Liver (tissue), 9 donors: ENCODE results near the gene SHISAL1. TPM values are rescaled to one million over a fixed set of nuclear protein-coding genes. Genes with fewer than 3 reads are reported as not detected.

ENCODE experiments used
- DNase-seq: peaks from one replicate; pipeline ENCODE4 v3.0.0-alpha.2; 2017; ENCODE audit warnings: low spot score
- H3K27ac ChIP-seq, 2 donors: one replicate each; pipeline ENCODE4 v1.7.0; 2013; ENCODE audit warnings: inconsistent platforms in 2 of 2, low read length in 2 of 2, control low read depth in 1 of 2, low read depth in 1 of 2, mild to moderate bottlenecking in 1 of 2
- H3K27me3 ChIP-seq, 4 donors: one replicate each; pipeline versions ENCODE4 v1.6.1 to v1.7.0; 2013; ENCODE audit warnings: low read length in 3 of 4, inconsistent platforms in 1 of 4, mild to moderate bottlenecking in 1 of 4, moderate library complexity in 1 of 4; ENCODE audit not compliant: control insufficient read depth in 4 of 4, insufficient read depth in 4 of 4
- H3K36me3 ChIP-seq, 4 donors: one replicate each; pipeline versions ENCODE4 v1.6.1 to v1.7.0; 2013; ENCODE audit warnings: low read length in 3 of 4, mild to moderate bottlenecking in 3 of 4, low read depth in 1 of 4, moderate library complexity in 1 of 4; ENCODE audit not compliant: control insufficient read depth in 4 of 4, insufficient read depth in 3 of 4
- H3K4me1 ChIP-seq, 4 donors: one replicate each; pipeline versions ENCODE4 v1.6.1 to v1.7.0; 2013; ENCODE audit warnings: low read length in 3 of 4, mild to moderate bottlenecking in 3 of 4, moderate library complexity in 1 of 4; ENCODE audit not compliant: control insufficient read depth in 4 of 4, insufficient read depth in 4 of 4
- H3K4me3 ChIP-seq, 3 donors: one replicate each; pipeline versions ENCODE4 v1.6.1 to v1.7.0; 2013; ENCODE audit warnings: low read length in 3 of 3, control low read depth in 1 of 3, low read depth in 1 of 3, mild to moderate bottlenecking in 1 of 3
- H3K9ac ChIP-seq, 2 donors: one replicate each; pipeline ENCODE4 v1.7.0; 2013; ENCODE audit warnings: low read length in 2 of 2, mild to moderate bottlenecking in 2 of 2, moderate library complexity in 2 of 2, control low read depth in 1 of 2, low read depth in 1 of 2
- H3K9me3 ChIP-seq, 4 donors: one replicate each; pipeline versions ENCODE4 v1.6.1 to v1.7.0; 2013; ENCODE audit warnings: low read length in 3 of 4; ENCODE audit not compliant: control insufficient read depth in 4 of 4
- EGR1 ChIP-seq, 2 donors: IDR thresholded peaks; 2 replicates each; pipeline ENCODE4 v1.6.1; 2016 to 2018; ENCODE audit warnings: antibody characterized with exemption in 2 of 2, low read depth in 2 of 2
- FOXA1 ChIP-seq: IDR thresholded peaks from 2 replicates; pipeline ENCODE4 v1.6.1; 2016; ENCODE audit warnings: antibody characterized with exemption
- FOXA2 ChIP-seq: IDR thresholded peaks from 2 replicates; pipeline ENCODE4 v1.6.1; 2016; ENCODE audit warnings: antibody characterized with exemption
- GABPA ChIP-seq, 2 donors: IDR thresholded peaks in 1 of 2; conservative IDR thresholded peaks in 1 of 2; 2 replicates each; pipeline ENCODE4 v1.6.1; 2016; ENCODE audit warnings: antibody characterized with exemption in 2 of 2, mild to moderate bottlenecking in 1 of 2, moderate library complexity in 1 of 2
- HNF4A ChIP-seq, 2 donors: conservative IDR thresholded peaks; 2 replicates each; pipeline ENCODE4 v1.6.1; 2016; ENCODE audit warnings: antibody characterized with exemption in 2 of 2, mild to moderate bottlenecking in 2 of 2
- HNF4G ChIP-seq: IDR thresholded peaks from 2 replicates; pipeline ENCODE4 v1.6.1; 2016; ENCODE audit warnings: antibody characterized with exemption
- JUND ChIP-seq, 2 donors: IDR thresholded peaks; 2 replicates each; pipeline ENCODE4 v1.6.1; 2016; ENCODE audit warnings: antibody characterized with exemption in 2 of 2
- MAX ChIP-seq: IDR thresholded peaks from 2 replicates; pipeline ENCODE4 v1.6.1; 2016; ENCODE audit warnings: antibody characterized with exemption
- NR2F2 ChIP-seq: IDR thresholded peaks from 2 replicates; pipeline ENCODE4 v1.6.1; 2016; ENCODE audit warnings: antibody characterized with exemption
- RAD21 ChIP-seq, 2 donors: IDR thresholded peaks; 2 replicates each; pipeline ENCODE4 v1.6.1; 2016; ENCODE audit warnings: antibody characterized with exemption in 2 of 2, mild to moderate bottlenecking in 2 of 2
- REST ChIP-seq: IDR thresholded peaks from 2 replicates; pipeline ENCODE4 v1.6.1; 2016; ENCODE audit warnings: antibody characterized with exemption, mild to moderate bottlenecking
- RXRA ChIP-seq, 2 donors: IDR thresholded peaks; 2 replicates each; pipeline ENCODE4 v1.6.1; 2017 to 2018; ENCODE audit warnings: antibody characterized with exemption in 2 of 2, mild to moderate bottlenecking in 1 of 2
- SP1 ChIP-seq: IDR thresholded peaks from 2 replicates; pipeline ENCODE4 v1.6.1; 2018; ENCODE audit warnings: antibody characterized with exemption, mild to moderate bottlenecking
- TAF1 ChIP-seq: conservative IDR thresholded peaks from 2 replicates; pipeline ENCODE4 v1.6.1; 2016; ENCODE audit warnings: antibody characterized with exemption, mild to moderate bottlenecking
- YY1 ChIP-seq: IDR thresholded peaks from 2 replicates; pipeline ENCODE4 v1.6.1; 2016; ENCODE audit warnings: antibody characterized with exemption, mild to moderate bottlenecking
- WGBS: extraction: QIAGEN DNeasy Blood & Tissue Kit; methylation state at CpG from one replicate; pipeline ENCODE4 v1.1.7; 2013; 5-methylcytosine and 5-hydroxymethylcytosine counted together
- polyA plus RNA-seq, 2 donors: library from polyadenylated mRNA; stranded (reverse) in 1 of 2; unstranded in 1 of 2; fragments of 200-250 nt in 1 of 2; fragments of >200 nt in 1 of 2; fragmentation: Nextera tagmentation in 1 of 2; extraction: Ambion mirVana in 1 of 2; gene quantifications; one replicate each; pipeline versions ENCODE4 v1.2.1 to v1.2.3, GENCODE V29; 2013 to 2015
- total RNA-seq, 2 donors: library from RNA; depleted of rRNA; stranded (reverse); fragments of >200 nt; gene quantifications; one replicate each; pipeline ENCODE4 v1.2.3, GENCODE V29; 2014
- TF ChIP-seq, protein P1 (sequence below): IDR thresholded peaks from 2 replicates; pipeline ENCODE4 v1.6.1; 2016; ENCODE audit warnings: antibody characterized with exemption
- TF ChIP-seq, protein P2 (sequence below): fragments of 150-350 bp; IDR thresholded peaks from 2 replicates; pipeline ENCODE4 v1.5.1; 2017; ENCODE audit warnings: improper control_type of control experiment, low read depth, low read length; ENCODE audit not compliant: missing input control
- TF ChIP-seq, protein P3 (sequence below): IDR thresholded peaks from 2 replicates; pipeline ENCODE4 v1.6.1; 2016; ENCODE audit warnings: antibody characterized with exemption
- donor health status: healthy.
- donor health status: healthy.
- donor health status: healthy.
- donor health status: healthy.
- donor health status: healthy.

SHISAL1 gene
- total and polyA plus RNA-seq, 4 donors = 0.07 to 0.17 (median 0.13) TPM

- Histone ChIP-seq H3K27ac (no peak overlapping the region), H3K9me3 (no peaks in the 10 kb centered on the region), H3K4me1 (no peaks in the 10 kb centered on the region), H3K9ac (no peak overlapping the region), H3K27me3 (peaks cover 0 to 3% (median 0%) of the 10 kb centered on the region in 4 donors), H3K4me3 (no peak overlapping the region), H3K36me3 (no peaks in the 10 kb centered on the region)
- 90% methylated on average over 19 of the region's 19 CpGs for WGBS
- DNase-seq = no peak
- no peak for TF ChIP-seq FOXA1
- no peak for TF ChIP-seq NR2F2
- TF ChIP-seq REST = no peak
- no peak for TF ChIP-seq TAF1
- no peak for TF ChIP-seq HNF4A (conservative IDR thresholded peaks at IDR 0.05)
- TF ChIP-seq, protein P1, sequence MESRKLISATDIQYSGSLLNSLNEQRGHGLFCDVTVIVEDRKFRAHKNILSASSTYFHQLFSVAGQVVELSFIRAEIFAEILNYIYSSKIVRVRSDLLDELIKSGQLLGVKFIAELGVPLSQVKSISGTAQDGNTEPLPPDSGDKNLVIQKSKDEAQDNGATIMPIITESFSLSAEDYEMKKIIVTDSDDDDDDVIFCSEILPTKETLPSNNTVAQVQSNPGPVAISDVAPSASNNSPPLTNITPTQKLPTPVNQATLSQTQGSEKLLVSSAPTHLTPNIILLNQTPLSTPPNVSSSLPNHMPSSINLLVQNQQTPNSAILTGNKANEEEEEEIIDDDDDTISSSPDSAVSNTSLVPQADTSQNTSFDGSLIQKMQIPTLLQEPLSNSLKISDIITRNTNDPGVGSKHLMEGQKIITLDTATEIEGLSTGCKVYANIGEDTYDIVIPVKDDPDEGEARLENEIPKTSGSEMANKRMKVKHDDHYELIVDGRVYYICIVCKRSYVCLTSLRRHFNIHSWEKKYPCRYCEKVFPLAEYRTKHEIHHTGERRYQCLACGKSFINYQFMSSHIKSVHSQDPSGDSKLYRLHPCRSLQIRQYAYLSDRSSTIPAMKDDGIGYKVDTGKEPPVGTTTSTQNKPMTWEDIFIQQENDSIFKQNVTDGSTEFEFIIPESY = no peak
- no peak for TF ChIP-seq RXRA (IDR thresholded peaks at IDR 0.05)
- TF ChIP-seq, protein P2, sequence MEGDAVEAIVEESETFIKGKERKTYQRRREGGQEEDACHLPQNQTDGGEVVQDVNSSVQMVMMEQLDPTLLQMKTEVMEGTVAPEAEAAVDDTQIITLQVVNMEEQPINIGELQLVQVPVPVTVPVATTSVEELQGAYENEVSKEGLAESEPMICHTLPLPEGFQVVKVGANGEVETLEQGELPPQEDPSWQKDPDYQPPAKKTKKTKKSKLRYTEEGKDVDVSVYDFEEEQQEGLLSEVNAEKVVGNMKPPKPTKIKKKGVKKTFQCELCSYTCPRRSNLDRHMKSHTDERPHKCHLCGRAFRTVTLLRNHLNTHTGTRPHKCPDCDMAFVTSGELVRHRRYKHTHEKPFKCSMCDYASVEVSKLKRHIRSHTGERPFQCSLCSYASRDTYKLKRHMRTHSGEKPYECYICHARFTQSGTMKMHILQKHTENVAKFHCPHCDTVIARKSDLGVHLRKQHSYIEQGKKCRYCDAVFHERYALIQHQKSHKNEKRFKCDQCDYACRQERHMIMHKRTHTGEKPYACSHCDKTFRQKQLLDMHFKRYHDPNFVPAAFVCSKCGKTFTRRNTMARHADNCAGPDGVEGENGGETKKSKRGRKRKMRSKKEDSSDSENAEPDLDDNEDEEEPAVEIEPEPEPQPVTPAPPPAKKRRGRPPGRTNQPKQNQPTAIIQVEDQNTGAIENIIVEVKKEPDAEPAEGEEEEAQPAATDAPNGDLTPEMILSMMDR = no peak
- TF ChIP-seq YY1 = no peak
- TF ChIP-seq EGR1 (IDR thresholded peaks at IDR 0.05; ENCODE audit: low read depth in 2 of 2) = no peak
- TF ChIP-seq, protein P3, sequence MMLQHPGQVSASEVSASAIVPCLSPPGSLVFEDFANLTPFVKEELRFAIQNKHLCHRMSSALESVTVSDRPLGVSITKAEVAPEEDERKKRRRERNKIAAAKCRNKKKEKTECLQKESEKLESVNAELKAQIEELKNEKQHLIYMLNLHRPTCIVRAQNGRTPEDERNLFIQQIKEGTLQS = no peak
- no peak for TF ChIP-seq HNF4G
- no peak for TF ChIP-seq MAX
- TF ChIP-seq GABPA (IDR thresholded peaks at IDR 0.05 in 1 of 2, conservative IDR thresholded peaks at IDR 0.05 in 1 of 2) = no peak
- TF ChIP-seq JUND (IDR thresholded peaks at IDR 0.05) = no peak
- TF ChIP-seq FOXA2 = no peak
- no peak for TF ChIP-seq RAD21 (IDR thresholded peaks at IDR 0.05)
Measured at GRCh38 chr22:44286646-44287045, 26.1 kb downstream of the SHISAL1 start.

DNA sequence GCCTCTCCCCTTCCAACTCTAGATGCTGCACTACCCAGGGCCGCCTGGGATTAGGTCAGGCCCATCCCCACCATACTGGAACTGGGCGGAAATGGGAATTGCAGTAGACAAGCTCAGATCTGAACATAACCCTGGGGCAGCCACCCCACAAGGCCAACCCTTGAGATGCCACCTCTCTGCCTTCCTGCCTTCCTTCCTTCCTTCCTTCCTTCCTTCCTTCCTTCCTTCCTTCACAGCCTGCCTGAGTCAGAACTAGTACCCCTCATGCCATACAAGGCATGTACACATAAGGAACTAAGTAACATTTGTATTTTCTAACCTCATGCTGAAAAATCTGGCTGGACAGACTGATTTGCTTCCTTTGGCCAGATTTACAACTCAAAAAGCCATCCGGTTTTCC is 28.0 kb downstream of the SHISAL1 start:
- no peak overlapping the region for H3K9ac ChIP-seq
- no peak overlapping the region for H3K4me3 ChIP-seq
- WGBS = 72% methylated on average over 3 of the region's 3 CpGs
- no peak for DNase-seq
- no peaks in the 10 kb centered on the region for H3K4me1 ChIP-seq
- no peaks in the 10 kb centered on the region for H3K9me3 ChIP-seq
- H3K36me3 ChIP-seq = no peaks in the 10 kb centered on the region
- no peak overlapping the region for H3K27ac ChIP-seq
- H3K27me3 ChIP-seq = peaks cover 0 to 3% (median 0%) of the 10 kb centered on the region in 4 donors
- TF ChIP-seq, protein P1 = no peak
- TF ChIP-seq SP1 = no peak
- TF ChIP-seq, protein P2 = no peak
